GM12878 (cell line): ENCODE data around the gene SPATA25. TPM values are rescaled to one million over a fixed set of nuclear protein-coding genes. Genes with fewer than 3 reads are reported as not detected.

ENCODE experiments used
- ATAC-seq: fragments of 200-7000 bp; cut with Tn5 transposase; 3 replicates; pipeline ENCODE4 v1.9.1; 2020; ENCODE audit warnings: mild to moderate bottlenecking, moderate library complexity
- BruUV-seq: library from RNA; stranded (reverse); fragments of 400-500 nt; replicated peaks from 2 replicates; lab custom pipeline; 2021; lab: Mats Ljungman, UMichigan
- CTCF ChIA-PET: fragments of 300-600 bp; sonication (Branson Sonifier 250); formaldehyde crosslinking; extraction: SDS; loops from one replicate; lab custom pipeline; 2021; ENCODE audit warnings: inconsistent platforms; lab: Yijun Ruan, JAX
- POLR2A ChIA-PET: fragments of 350-600 bp; formaldehyde crosslinking; extraction: SDS; loops from one replicate; lab custom pipeline; 2021; ENCODE audit warnings: inconsistent platforms; lab: Charles Lee
- RAD21 ChIA-PET: fragments of 300-600 bp; sonication (Branson Sonifier 250); formaldehyde crosslinking; loops from one replicate; lab custom pipeline; 2023; ENCODE audit warnings: antibody characterized with exemption; ENCODE audit not compliant: unreplicated experiment; lab: Charles Lee
- SMC1A ChIA-PET: fragments of 300-600 bp; sonication (Branson Sonifier 250); formaldehyde crosslinking; loops from one replicate; lab custom pipeline; 2023; ENCODE audit not compliant: unreplicated experiment, uncharacterized antibody; lab: Charles Lee
- DNase-seq: peaks from one replicate; pipeline ENCODE4 v3.0.0-alpha.2; 2011; ENCODE audit warnings: low read depth, low spot score
- FAIRE-seq: peaks from 3 replicates; lab custom pipeline; 2011; peaks lifted over from hg19 to GRCh38; lab: Jason Lieb, UNC
- H2AFZ ChIP-seq: 2 replicates; pipeline ENCODE4 v1.6.0; 2011; ENCODE audit warnings: low read depth, low read length, control low read depth; ENCODE audit not compliant: control insufficient read depth
- H3K27ac ChIP-seq: 2 replicates; pipeline ENCODE4 v1.5.1; 2011; ENCODE audit warnings: control low read depth; ENCODE audit not compliant: control insufficient read depth, insufficient read depth
- H3K27me3 ChIP-seq, 2 experiments: replicated peaks in 1 of 2; 2 replicates each; pipeline versions ENCODE4 v1.6.0 to v1.6.1; 2011; ENCODE audit warnings: low read length in 1 of 2; ENCODE audit not compliant: control insufficient read depth in 2 of 2, insufficient read depth in 2 of 2
- H3K36me3 ChIP-seq, 2 experiments: 2 replicates each; pipeline ENCODE4 v1.5.1; 2011; ENCODE audit warnings: low read length in 1 of 2; ENCODE audit not compliant: control insufficient read depth in 2 of 2, insufficient read depth in 2 of 2
- H3K4me1 ChIP-seq: 2 replicates; pipeline ENCODE4 v1.6.1; 2011; ENCODE audit warnings: mild to moderate bottlenecking, low read length, moderate library complexity, mixed read lengths; ENCODE audit not compliant: control insufficient read depth, insufficient read depth
- H3K4me2 ChIP-seq: 2 replicates; pipeline ENCODE4 v1.6.0; 2011; ENCODE audit warnings: control low read depth; ENCODE audit not compliant: control insufficient read depth, insufficient read depth
- H3K4me3 ChIP-seq: fragments of 200-600 bp; sonication (generic); 2 replicates; pipeline ENCODE4 v1.5.1; 2016
- H3K79me2 ChIP-seq: 2 replicates; pipeline ENCODE4 v1.6.0; 2011; ENCODE audit warnings: low read length; ENCODE audit not compliant: control insufficient read depth, insufficient read depth
- H3K9ac ChIP-seq: 2 replicates; pipeline ENCODE4 v1.8.0; 2011; ENCODE audit warnings: low read length, control low read depth, mixed read lengths; ENCODE audit not compliant: control insufficient read depth, insufficient read depth
- H3K9me3 ChIP-seq: replicated peaks from 3 replicates; pipeline ENCODE4 v1.5.1; 2011; ENCODE audit warnings: mild to moderate bottlenecking, low read length; ENCODE audit not compliant: control insufficient read depth, insufficient read depth
- H4K20me1 ChIP-seq: 2 replicates; pipeline ENCODE4 v1.6.0; 2011; ENCODE audit not compliant: control insufficient read depth, insufficient read depth
- EZH2 ChIP-seq: IDR thresholded peaks from 2 replicates; pipeline ENCODE4 v1.6.1; 2012; ENCODE audit warnings: low read depth, mild to moderate bottlenecking, control low read depth, inconsistent platforms, low read length, borderline replicate concordance; ENCODE audit not compliant: control insufficient read depth
- HDAC2 ChIP-seq: fragments of 200-600 bp; sonication (generic); IDR thresholded peaks from 2 replicates; pipeline ENCODE4 v1.6.1; 2017
- HDGF ChIP-seq: fragments of 450-650 bp; IDR thresholded peaks from 2 replicates; pipeline ENCODE4 v1.6.1; 2016; ENCODE audit warnings: antibody characterized with exemption
- RCOR1 ChIP-seq: conservative IDR thresholded peaks from 2 replicates; pipeline ENCODE4 v1.6.1; 2012; ENCODE audit warnings: low read depth, low read length, improper control_type of control experiment
- SMARCA5 ChIP-seq: fragments of 450-650 bp; IDR thresholded peaks from 2 replicates; pipeline ENCODE4 v1.6.1; 2017; ENCODE audit warnings: mild to moderate bottlenecking
- STAT1 ChIP-seq: fragments of 450-650 bp; conservative IDR thresholded peaks from 2 replicates; pipeline ENCODE4 v1.6.1; 2014; ENCODE audit warnings: antibody characterized with exemption, mild to moderate bottlenecking
- ZBED1 ChIP-seq: IDR thresholded peaks from 2 replicates; pipeline ENCODE4 v1.6.1; 2016; ENCODE audit warnings: borderline replicate concordance
- ZNF24 ChIP-seq: fragments of 450-650 bp; IDR thresholded peaks from 2 replicates; pipeline ENCODE4 v1.6.1; 2017; ENCODE audit warnings: antibody characterized with exemption, mild to moderate bottlenecking
- WGBS: methylation state at CpG from one replicate; pipeline ENCODE4 v1.1.6; 2016; ENCODE audit warnings: low lambda C conversion rate; ENCODE audit not compliant: insufficient replicate concordance, insufficient coverage; ENCODE audit errors: missing lambda C conversion rate; 5-methylcytosine and 5-hydroxymethylcytosine counted together
- in situ Hi-C: fragments of 300-500 bp; cut with MboI; formaldehyde crosslinking; loops from 9 replicates; pipeline ENCODE4 v1.14.3; 2018; ENCODE audit warnings: mixed read lengths
- intact Hi-C: fragments of 100-400 bp; cut with micrococcal nuclease; formaldehyde crosslinking; loops from one replicate; pipeline ENCODE4 v1.14.2; 2022; ENCODE audit not compliant: unreplicated experiment
- polyA plus RNA-seq, 11 experiments: library from polyadenylated mRNA; depleted of rRNA in 4 of 11; unstranded in 6 of 11; stranded (reverse) in 5 of 11; fragments of >200 nt; fragmentation: Nextera tagmentation in 4 of 11; fragmentation: Illumina TruSeq in 1 of 11; extraction: Ambion mirVana in 4 of 11; extraction: Trizol in 1 of 11; gene quantifications; 1 replicate in 1 of 11; 2 replicates in 10 of 11; pipeline versions ENCODE4 v1.2.1 to v1.2.3, GENCODE V29; 2011 to 2016; ENCODE audit warnings: inconsistent platforms in 2 of 11, missing spikeins in 2 of 11, low read depth in 1 of 11
- total RNA-seq, 4 experiments: library from RNA; depleted of rRNA in 3 of 4; stranded (reverse); fragments of >200 nt in 3 of 4; fragmentation: Illumina TruSeq in 1 of 4; extraction: Trizol in 1 of 4; gene quantifications; 2 replicates each; pipeline versions ENCODE4 v1.2.1 to v1.2.3, GENCODE V29; 2013 to 2021
- TF ChIP-seq, protein P1 (sequence below): IDR thresholded peaks from 2 replicates; pipeline ENCODE4 v1.6.1; 2012; ENCODE audit warnings: low read depth, low read length, improper control_type of control experiment
- TF ChIP-seq, protein P2 (sequence below): fragments of 450-650 bp; IDR thresholded peaks from 2 replicates; pipeline ENCODE4 v1.6.1; 2017; ENCODE audit warnings: low read depth, mild to moderate bottlenecking, moderate library complexity

The SPATA25 gene
- total and polyA plus RNA-seq, 10 of the 15 experiments (the other 5 are each of a cell fraction or from before 2014, with no cell fraction given), result 0.28 to 2.9 (median 1.3) TPM; not detected in 3

DNA sequence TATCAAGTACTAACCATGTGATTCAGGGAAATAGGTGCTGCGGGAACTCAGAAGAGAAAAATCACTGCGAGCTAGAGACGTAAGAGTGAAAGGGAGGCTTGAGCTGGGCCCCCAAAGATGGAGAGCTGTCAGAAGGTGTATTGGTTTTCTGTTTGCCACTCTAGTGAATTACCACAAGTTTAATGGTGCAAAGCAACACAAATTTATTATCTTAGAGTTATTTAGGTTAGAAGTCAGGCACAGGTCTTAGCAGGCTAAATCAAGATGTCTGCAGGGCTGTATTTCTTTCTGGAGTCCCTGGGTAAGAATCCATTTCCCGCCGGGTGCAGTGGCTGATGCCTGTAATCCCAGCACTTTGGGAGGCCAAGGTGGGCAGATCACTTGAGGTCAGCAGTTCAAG, 27.5 kb downstream of the SPATA25 start:
- SMC1A ChIA-PET, result interaction anchor here (0.5 kb wide), 1 partner anchor 60 kb away, joined by 3 read pairs; no protein-coding TSS in a partner anchor
- no peak for ATAC-seq
- H3K79me2 ChIP-seq, result peaks cover 19% of the 10 kb centered on the region

DNA sequence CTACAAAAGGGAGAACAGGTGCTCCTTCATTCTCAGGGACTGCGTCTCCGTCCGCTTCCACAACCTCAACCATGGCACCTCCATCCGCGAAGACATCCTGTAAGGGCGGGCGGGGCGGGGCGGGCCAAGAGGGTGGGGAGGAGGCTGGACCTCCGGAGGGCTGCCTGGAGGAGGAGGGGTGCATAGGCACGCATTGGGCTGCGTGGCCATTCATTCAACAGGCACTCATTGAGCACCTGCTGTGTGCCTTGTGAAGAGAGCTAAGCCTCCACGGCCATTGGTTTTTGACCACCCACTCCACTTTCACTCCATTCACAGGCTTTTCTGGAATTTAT, 29.6 kb downstream of the SPATA25 start:
- Histone ChIP-seq H2AFZ (peak overlapping the region; percentile 98), H3K79me2 (peaks cover 19% of the 10 kb centered on the region), H3K27ac (peak overlapping the region; percentile 96), H3K9ac (peak overlapping the region; percentile 89), H3K4me3 (peak overlapping the region; percentile 90), H4K20me1 (no peaks in the 10 kb centered on the region), H3K4me2 (peak overlapping the region; percentile 98), H3K9me3 (no peaks in the 10 kb centered on the region), H3K4me1 (peaks cover 8% of the 10 kb centered on the region), H3K36me3 (no peaks in the 10 kb centered on the region), H3K27me3 (no peaks in the 10 kb centered on the region)
- RAD21 ChIA-PET, result interaction anchor here (1.4 to 1.8 kb wide), 2 partner anchors 16 to 23 kb away, joined by 5 to 6 read pairs; partner anchors contain the start of gene ZSWIM1
- CTCF ChIA-PET, result interaction anchor here (0.6 to 2.6 kb wide), 8 partner anchors 16 to 401 kb away, joined by 3 to 11 read pairs (median 4); partner anchors contain the start of gene ZSWIM1
- POLR2A ChIA-PET, result interaction anchor here (1.0 to 2.3 kb wide), 7 partner anchors 16 to 113 kb away, joined by 3 to 16 read pairs (median 4); partner anchors contain the start of genes NEURL2 and PCIF1
- SMC1A ChIA-PET, result interaction anchor here (1.2 to 1.8 kb wide), 2 partner anchors 10 to 45 kb away, joined by 5 read pairs; partner anchors contain the start of gene UBE2C
- BruUV-seq, result no TSS peak
- DNase-seq (peak; percentile 31), ATAC-seq (peak; percentile 71), FAIRE-seq (no peak)
- intact Hi-C loops, result loop anchor here (2.0 to 5.0 kb wide), 3 partner anchors 33 to 77 kb away; partner anchors contain the start of genes CTSA, NEURL2, PCIF1 and UBE2C
- in situ Hi-C loops, result no loop called here
- WGBS, result 0% methylated on average over 13 of the region's 13 CpGs
- TF ChIP-seq HDAC2 (no peak), ZNF24 (no peak; the same call in 1 of the 2 replicates), ZBED1 (0 out of 2 replicates have a peak, but pooled peaks have one; percentile 9), SMARCA5 (peak; percentile 88), RCOR1 (0 out of 2 replicates have a peak, but pooled peaks have one; percentile 2), STAT1 (no peak)
- TF ChIP-seq, protein P1, sequence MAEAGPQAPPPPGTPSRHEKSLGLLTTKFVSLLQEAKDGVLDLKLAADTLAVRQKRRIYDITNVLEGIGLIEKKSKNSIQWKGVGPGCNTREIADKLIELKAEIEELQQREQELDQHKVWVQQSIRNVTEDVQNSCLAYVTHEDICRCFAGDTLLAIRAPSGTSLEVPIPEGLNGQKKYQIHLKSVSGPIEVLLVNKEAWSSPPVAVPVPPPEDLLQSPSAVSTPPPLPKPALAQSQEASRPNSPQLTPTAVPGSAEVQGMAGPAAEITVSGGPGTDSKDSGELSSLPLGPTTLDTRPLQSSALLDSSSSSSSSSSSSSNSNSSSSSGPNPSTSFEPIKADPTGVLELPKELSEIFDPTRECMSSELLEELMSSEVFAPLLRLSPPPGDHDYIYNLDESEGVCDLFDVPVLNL, result 0 out of 2 replicates have a peak, but pooled peaks have one; percentile 2
- TF ChIP-seq, protein P2, sequence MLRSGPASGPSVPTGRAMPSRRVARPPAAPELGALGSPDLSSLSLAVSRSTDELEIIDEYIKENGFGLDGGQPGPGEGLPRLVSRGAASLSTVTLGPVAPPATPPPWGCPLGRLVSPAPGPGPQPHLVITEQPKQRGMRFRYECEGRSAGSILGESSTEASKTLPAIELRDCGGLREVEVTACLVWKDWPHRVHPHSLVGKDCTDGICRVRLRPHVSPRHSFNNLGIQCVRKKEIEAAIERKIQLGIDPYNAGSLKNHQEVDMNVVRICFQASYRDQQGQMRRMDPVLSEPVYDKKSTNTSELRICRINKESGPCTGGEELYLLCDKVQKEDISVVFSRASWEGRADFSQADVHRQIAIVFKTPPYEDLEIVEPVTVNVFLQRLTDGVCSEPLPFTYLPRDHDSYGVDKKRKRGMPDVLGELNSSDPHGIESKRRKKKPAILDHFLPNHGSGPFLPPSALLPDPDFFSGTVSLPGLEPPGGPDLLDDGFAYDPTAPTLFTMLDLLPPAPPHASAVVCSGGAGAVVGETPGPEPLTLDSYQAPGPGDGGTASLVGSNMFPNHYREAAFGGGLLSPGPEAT, result peak; percentile 13; the same call in 1 of the 2 replicates

More for the DNA sequence above, 27.5 kb downstream of the SPATA25 start:
- Histone ChIP-seq H3K36me3 (no peaks in the 10 kb centered on the region), H3K9ac (no peak overlapping the region), H2AFZ (no peak overlapping the region), H3K4me2 (no peak overlapping the region), H3K4me1 (peaks cover 8% of the 10 kb centered on the region), H3K9me3 (no peaks in the 10 kb centered on the region), H3K27ac (no peak overlapping the region), H4K20me1 (no peaks in the 10 kb centered on the region), H3K4me3 (no peak overlapping the region), H3K27me3 (no peaks in the 10 kb centered on the region)
- RAD21 ChIA-PET, result no interaction called here
- TF ChIP-seq EZH2 (no peak), HDGF (no peak)
- no peak for FAIRE-seq
- WGBS, result 99% methylated on average over 5 of the region's 5 CpGs
- in situ Hi-C loops, result no loop called here
- DNase-seq, result no peak
- POLR2A ChIA-PET, result interaction anchor here (1.5 kb wide), 2 partner anchors 30 to 74 kb away, joined by 3 to 4 read pairs; partner anchors contain the start of gene PCIF1
- no TSS peak for BruUV-seq
- intact Hi-C loops, result loop anchor here (5.0 kb wide), 1 partner anchor 48 kb away; the partner anchor contains the start of gene UBE2C
- CTCF ChIA-PET, result interaction anchor here (1.4 kb wide), 1 partner anchor 110 kb away, joined by 3 read pairs; no protein-coding TSS in a partner anchor
